Activated naive CD4-positive, alpha-beta T cell treated with anti-CD3 and anti-CD28 coated beads for 36 hours (primary cell): ENCODE results near the gene ZNF521. TPM values are rescaled to one million over a fixed set of nuclear protein-coding genes. Genes with fewer than 3 reads are reported as not detected.

Source experiments
- CTCF ChIA-PET: fragments of 350-600 bp; sonication (Branson Sonifier 250); formaldehyde crosslinking; loops from one replicate; lab custom pipeline; 2021; ENCODE audit warnings: antibody characterized with exemption; lab: Charles Lee
- DNase-seq: peaks from one replicate; pipeline ENCODE4 v3.0.0-alpha.2; 2020
- H3K27ac Mint-ChIP-seq: one replicate; pipeline ENCODE4 v1.8.0; 2021; ENCODE audit warnings: mild to moderate bottlenecking, mixed read lengths
- H3K27me3 Mint-ChIP-seq: one replicate; pipeline ENCODE4 v1.8.0; 2021; ENCODE audit warnings: low read depth, mixed read lengths
- H3K36me3 Mint-ChIP-seq: one replicate; pipeline ENCODE4 v1.8.0; 2021; ENCODE audit warnings: low read depth, mixed read lengths
- H3K4me1 Mint-ChIP-seq: one replicate; pipeline ENCODE4 v1.8.0; 2021; ENCODE audit warnings: low read depth, mixed read lengths
- H3K4me3 Mint-ChIP-seq: one replicate; pipeline ENCODE4 v1.8.0; 2021; ENCODE audit warnings: mild to moderate bottlenecking, moderate library complexity, mixed read lengths
- H3K9me3 Mint-ChIP-seq: one replicate; pipeline ENCODE4 v1.8.0; 2021; ENCODE audit warnings: mixed read lengths
- intact Hi-C: fragments of 100-400 bp; cut with micrococcal nuclease; formaldehyde crosslinking; loops from one replicate; pipeline ENCODE4 v1.15.1; 2023
- total RNA-seq, 2 experiments: library from RNA; stranded (reverse); gene quantifications; one replicate each; pipeline ENCODE4 v1.2.3, GENCODE V29; 2021

Gene ZNF521
- total RNA-seq, 2 experiments from 2014 or later: not detected

DNA sequence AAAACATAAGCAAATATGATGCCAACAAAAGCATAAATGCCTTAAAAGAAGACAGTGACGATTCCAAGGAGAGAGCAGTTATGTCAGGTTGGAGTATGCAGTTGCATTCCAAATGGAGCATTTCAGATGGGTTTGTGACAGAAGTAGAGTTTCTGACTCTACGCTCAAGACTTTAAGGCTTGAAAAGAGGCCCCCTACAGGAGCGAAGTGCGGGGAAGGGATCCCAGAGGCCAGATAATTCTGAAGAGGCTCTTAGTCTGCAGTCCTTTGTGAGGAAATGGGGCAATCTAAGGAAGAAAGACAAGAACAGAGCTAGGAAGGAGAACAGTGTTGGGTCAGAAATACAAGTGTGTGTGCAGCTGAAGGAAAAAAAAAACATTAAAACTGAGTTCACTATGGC lies 95.5 kb downstream of the ZNF521 start:
- CTCF ChIA-PET: no interaction called here
- Mint-ChIP-seq H3K27me3 (peaks cover 5% of the 10 kb centered on the region), H3K36me3 (no peaks in the 10 kb centered on the region), H3K27ac (no peak overlapping the region), H3K4me1 (no peaks in the 10 kb centered on the region), H3K4me3 (no peak overlapping the region), H3K9me3 (no peaks in the 10 kb centered on the region)
- DNase-seq: no peak
- intact Hi-C loops: loop anchor here (2.0 kb wide), 1 partner anchor 64 kb away; no protein-coding TSS in a partner anchor

DNA sequence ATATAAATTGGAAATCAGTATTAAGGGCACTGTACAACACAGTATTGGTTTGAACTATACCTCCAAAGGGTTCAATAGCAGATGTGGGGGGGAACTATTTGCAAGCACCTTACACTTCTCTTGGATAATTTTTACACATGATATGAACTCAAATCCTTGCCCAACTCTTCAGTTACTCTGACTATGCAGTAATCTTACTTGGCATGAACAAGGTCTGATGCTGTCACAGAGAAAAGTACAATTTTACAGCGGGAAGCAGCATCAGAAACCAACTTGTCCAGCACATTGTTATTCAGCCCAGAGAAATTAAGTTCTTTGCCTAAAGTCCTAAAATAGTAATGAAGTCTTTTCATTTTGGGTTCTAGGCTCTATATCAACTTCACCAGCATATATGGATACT lies 98.2 kb downstream of the ZNF521 start:
- intact Hi-C loops: no loop called here
- no peaks in the 10 kb centered on the region for H3K36me3 Mint-ChIP-seq
- DNase-seq: no peak
- no peak overlapping the region for H3K27ac Mint-ChIP-seq
- H3K27me3 Mint-ChIP-seq: peaks cover 5% of the 10 kb centered on the region
- CTCF ChIA-PET: no interaction called here
- no peaks in the 10 kb centered on the region for H3K9me3 Mint-ChIP-seq
- H3K4me1 Mint-ChIP-seq: no peaks in the 10 kb centered on the region
- H3K4me3 Mint-ChIP-seq: no peak overlapping the region

DNA sequence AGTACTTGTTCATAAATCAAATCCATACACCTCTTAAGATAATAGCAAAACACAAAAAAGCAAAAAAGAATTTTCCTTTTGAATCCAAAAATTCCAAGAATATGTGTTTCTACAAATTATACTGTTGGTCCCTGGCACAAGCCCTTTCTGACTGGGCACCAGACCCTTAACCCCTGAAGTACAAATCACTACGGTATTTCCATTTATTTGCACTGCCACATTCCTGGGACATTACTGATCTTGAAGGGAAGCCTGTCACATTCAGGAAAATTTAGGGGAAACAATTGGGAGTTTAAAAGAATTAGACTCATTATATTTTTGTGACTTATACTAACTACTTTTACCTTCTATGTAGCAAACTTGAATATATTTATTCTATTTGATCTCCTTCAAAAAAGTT lies 98.8 kb downstream of the ZNF521 start:
- no peak for DNase-seq
- no peak overlapping the region for H3K4me3 Mint-ChIP-seq
- intact Hi-C loops: no loop called here
- H3K27ac Mint-ChIP-seq: no peak overlapping the region
- H3K27me3 Mint-ChIP-seq: peaks cover 5% of the 10 kb centered on the region
- no peaks in the 10 kb centered on the region for H3K4me1 Mint-ChIP-seq
- no peaks in the 10 kb centered on the region for H3K9me3 Mint-ChIP-seq
- CTCF ChIA-PET: no interaction called here
- no peaks in the 10 kb centered on the region for H3K36me3 Mint-ChIP-seq

DNA sequence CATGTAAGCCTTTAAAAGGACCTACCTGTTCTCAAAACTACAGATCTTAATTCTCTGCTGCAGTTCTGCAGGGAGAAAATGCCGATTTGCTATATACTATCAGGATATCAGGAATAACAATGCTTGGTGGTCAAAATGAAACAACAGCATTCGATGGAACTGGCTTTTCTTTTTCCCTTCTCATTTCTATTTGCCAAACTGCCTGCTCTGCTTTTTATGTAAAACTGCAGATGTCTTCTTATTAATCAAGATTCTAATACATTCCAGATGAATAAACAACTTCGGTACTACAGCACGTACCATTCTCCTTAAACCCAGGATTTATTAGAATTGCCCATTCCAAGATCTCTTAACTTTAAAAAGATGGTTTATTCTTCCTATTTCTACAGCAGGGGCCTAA lies 100.9 kb downstream of the ZNF521 start:
- Mint-ChIP-seq H3K4me3 (no peak overlapping the region), H3K9me3 (no peaks in the 10 kb centered on the region), H3K36me3 (no peaks in the 10 kb centered on the region), H3K4me1 (no peaks in the 10 kb centered on the region), H3K27me3 (peaks cover 5% of the 10 kb centered on the region), H3K27ac (no peak overlapping the region)
- DNase-seq: no peak
- intact Hi-C loops: no loop called here
- CTCF ChIA-PET: no interaction called here

DNA sequence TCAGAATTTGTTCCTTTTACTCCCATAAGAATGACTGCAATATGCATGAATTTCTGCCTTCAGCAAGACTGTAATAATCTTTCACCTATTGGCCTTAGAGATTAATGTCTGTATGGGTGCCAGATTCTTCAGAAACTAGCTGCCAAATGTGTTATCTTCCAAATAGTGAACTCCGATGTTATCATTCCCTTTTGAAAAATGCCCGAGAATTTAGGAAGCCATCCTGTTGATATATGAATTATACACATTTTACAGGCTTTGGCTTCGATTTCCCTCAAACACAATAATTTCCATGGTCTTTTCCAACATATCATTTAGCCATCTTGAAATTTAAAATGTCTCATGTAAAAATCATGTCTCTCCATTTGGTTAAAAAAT lies 101.5 kb downstream of the ZNF521 start:
- H3K27me3 Mint-ChIP-seq: peaks cover 4% of the 10 kb centered on the region
- H3K9me3 Mint-ChIP-seq: no peaks in the 10 kb centered on the region

DNA sequence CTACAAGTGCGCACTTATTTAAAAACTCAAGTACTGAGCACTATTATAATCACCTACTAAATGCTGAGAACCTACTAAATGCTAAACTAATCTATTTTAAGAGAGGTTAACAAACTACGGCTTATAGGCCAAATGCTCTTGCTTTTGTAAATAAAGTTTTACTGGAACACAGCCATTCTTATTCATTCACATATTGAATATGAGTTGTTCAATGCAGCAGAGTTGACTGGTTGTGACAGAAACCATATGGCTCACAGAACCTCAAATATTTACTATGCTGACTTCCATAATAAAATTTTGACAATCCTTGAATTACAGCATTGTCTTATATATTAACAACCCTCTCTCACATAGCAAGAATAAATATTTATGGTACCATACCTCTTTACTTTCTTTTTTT lies 103.2 kb downstream of the ZNF521 start:
- Mint-ChIP-seq H3K4me3 (no peak overlapping the region), H3K27me3 (peaks cover 3% of the 10 kb centered on the region), H3K27ac (no peak overlapping the region), H3K9me3 (no peaks in the 10 kb centered on the region), H3K36me3 (no peaks in the 10 kb centered on the region), H3K4me1 (no peaks in the 10 kb centered on the region)
- intact Hi-C loops: no loop called here
- CTCF ChIA-PET: no interaction called here
- no peak for DNase-seq

More for the DNA sequence above, 101.5 kb downstream of the ZNF521 start:
- no peaks in the 10 kb centered on the region for H3K36me3 Mint-ChIP-seq
- H3K4me3 Mint-ChIP-seq: no peak overlapping the region
- intact Hi-C loops: no loop called here
- H3K4me1 Mint-ChIP-seq: no peaks in the 10 kb centered on the region
- no peak for DNase-seq
- CTCF ChIA-PET: interaction anchor here (0.8 kb wide), 1 partner anchor 8 kb away, joined by 3 read pairs; no protein-coding TSS in a partner anchor
- H3K27ac Mint-ChIP-seq: no peak overlapping the region

DNA sequence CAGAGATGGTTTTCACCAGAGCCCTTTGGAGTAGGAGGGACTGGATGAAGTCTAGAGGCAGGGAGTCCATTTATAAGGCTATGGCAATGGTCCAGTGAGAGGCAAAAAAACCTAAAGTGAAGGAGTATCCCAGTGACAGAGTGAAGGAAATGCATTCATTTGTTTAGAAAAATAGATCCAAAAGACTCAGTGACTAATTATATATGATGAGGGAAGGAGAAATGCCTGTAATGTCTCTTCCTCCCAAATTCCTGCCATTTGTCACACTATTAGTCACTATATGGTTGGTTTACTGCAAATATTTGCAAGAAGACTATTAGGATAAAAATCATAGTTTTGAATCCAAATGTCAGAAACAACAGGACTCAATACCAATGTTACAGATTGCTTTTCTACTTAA lies 104.2 kb downstream of the ZNF521 start:
- peaks cover 3% of the 10 kb centered on the region for H3K27me3 Mint-ChIP-seq
- DNase-seq: no peak
- intact Hi-C loops: no loop called here
- CTCF ChIA-PET: no interaction called here
- H3K27ac Mint-ChIP-seq: no peak overlapping the region
- H3K36me3 Mint-ChIP-seq: no peaks in the 10 kb centered on the region
- H3K4me3 Mint-ChIP-seq: no peak overlapping the region
- no peaks in the 10 kb centered on the region for H3K4me1 Mint-ChIP-seq
- H3K9me3 Mint-ChIP-seq: no peaks in the 10 kb centered on the region

DNA sequence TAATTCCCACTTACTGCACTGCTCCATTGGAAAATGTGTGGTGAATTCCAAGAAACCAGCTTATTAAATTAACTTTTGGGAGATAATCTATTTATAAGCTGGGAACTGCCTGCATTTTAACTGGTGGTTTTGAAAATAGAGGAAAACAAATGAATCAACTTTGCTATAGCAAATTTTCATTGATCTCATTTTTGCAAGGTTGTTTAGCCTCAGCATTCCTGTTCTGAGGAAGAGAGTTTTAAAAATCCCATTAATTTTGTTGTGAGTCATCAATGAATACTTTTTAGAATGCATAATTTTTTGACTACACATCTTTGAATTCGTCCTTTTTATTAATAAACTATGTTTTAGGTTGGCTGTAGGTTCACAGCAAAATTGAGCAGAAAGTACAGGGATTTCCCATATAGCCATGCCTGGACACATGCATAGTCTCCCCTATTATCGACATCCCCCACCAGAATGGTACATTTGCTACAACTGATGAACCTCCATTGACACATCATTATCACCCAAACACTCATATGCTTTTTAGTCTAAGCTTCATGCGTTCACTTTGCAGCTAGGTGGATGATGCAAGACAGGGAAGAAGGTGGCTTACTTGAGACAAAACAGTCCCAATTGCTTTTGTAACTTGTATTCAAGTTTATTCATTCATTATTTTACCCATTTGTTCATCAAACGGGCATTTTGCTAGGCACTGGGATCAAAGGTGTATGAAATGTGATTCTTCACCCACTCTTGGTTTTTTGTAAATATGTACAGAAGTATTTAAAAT lies 106.9 kb downstream of the ZNF521 start:
- CTCF ChIA-PET: no interaction called here
- no peaks in the 10 kb centered on the region for H3K36me3 Mint-ChIP-seq
- intact Hi-C loops: no loop called here
- H3K27ac Mint-ChIP-seq: no peak overlapping the region
- DNase-seq: no peak
- no peaks in the 10 kb centered on the region for H3K9me3 Mint-ChIP-seq
- peaks cover 3% of the 10 kb centered on the region for H3K27me3 Mint-ChIP-seq
- H3K4me3 Mint-ChIP-seq: no peak overlapping the region
- no peaks in the 10 kb centered on the region for H3K4me1 Mint-ChIP-seq

DNA sequence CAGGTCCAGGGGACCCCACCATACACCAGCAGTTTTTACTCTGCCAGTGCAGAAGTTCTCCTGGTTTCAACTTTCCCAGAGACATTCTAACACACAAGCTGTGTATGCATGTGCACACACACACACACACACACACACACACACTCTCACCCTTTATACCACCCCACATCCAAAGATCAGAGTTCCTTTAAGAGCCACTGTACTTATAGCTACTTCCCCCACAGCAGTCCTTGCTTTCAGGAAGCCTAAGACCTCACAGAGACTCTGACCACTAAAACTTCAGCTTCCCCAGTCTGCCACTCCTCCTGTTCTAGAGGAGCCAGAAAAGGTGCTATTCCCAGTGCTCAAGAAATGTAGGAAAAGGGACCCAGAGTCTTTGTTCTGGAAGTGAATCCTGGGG lies 107.8 kb downstream of the ZNF521 start:
- DNase-seq: no peak
- no peak overlapping the region for H3K27ac Mint-ChIP-seq
- no peaks in the 10 kb centered on the region for H3K9me3 Mint-ChIP-seq
- no peaks in the 10 kb centered on the region for H3K4me1 Mint-ChIP-seq
- H3K27me3 Mint-ChIP-seq: peaks cover 3% of the 10 kb centered on the region
- no peak overlapping the region for H3K4me3 Mint-ChIP-seq
- intact Hi-C loops: no loop called here
- CTCF ChIA-PET: no interaction called here
- no peaks in the 10 kb centered on the region for H3K36me3 Mint-ChIP-seq

DNA sequence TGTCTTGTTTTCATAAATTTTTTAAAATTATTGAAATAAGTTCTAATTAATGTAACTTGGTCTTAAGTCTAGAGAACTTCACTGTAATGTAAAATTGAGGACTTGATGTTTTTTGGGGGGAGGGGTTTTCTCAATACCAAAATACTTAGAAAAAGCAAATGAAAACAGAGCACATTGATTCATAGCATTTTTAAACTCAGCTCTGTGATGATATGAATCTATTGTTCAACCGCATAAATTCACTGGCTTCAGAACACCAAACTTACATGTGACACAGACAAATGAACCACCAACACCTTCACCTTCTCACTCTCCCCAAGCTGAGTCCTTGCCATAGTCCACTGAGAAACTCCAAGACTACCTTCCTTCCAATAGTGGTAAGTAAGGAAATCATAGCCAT lies 108.2 kb downstream of the ZNF521 start:
- intact Hi-C loops: no loop called here
- Mint-ChIP-seq H3K36me3 (no peaks in the 10 kb centered on the region), H3K4me3 (no peak overlapping the region), H3K27me3 (peaks cover 3% of the 10 kb centered on the region), H3K27ac (no peak overlapping the region), H3K4me1 (no peaks in the 10 kb centered on the region), H3K9me3 (no peaks in the 10 kb centered on the region)
- DNase-seq: no peak
- CTCF ChIA-PET: no interaction called here

DNA sequence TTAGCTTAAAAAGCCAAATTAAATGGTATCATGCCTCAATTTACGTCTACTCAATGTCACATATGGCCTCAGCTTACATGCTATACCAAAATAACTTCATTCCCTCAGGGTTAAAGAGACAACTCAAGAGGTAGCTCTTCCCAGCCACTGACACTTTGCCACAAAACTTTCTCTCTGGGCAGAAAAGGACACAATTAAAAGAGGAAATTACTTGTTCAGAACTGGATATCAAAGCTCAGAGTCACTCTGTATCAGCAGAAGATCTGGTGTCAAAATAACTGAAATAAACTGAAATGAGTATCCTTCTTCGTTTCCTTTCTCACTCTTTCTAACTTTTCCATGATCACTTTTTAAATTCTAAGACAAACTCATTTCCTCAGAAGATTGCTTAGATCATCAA lies 108.7 kb downstream of the ZNF521 start:
- intact Hi-C loops: no loop called here
- CTCF ChIA-PET: no interaction called here
- H3K9me3 Mint-ChIP-seq: no peaks in the 10 kb centered on the region
- H3K4me3 Mint-ChIP-seq: no peak overlapping the region
- H3K4me1 Mint-ChIP-seq: no peaks in the 10 kb centered on the region
- no peak overlapping the region for H3K27ac Mint-ChIP-seq
- H3K27me3 Mint-ChIP-seq: peaks cover 3% of the 10 kb centered on the region
- H3K36me3 Mint-ChIP-seq: no peaks in the 10 kb centered on the region
- DNase-seq: no peak

DNA sequence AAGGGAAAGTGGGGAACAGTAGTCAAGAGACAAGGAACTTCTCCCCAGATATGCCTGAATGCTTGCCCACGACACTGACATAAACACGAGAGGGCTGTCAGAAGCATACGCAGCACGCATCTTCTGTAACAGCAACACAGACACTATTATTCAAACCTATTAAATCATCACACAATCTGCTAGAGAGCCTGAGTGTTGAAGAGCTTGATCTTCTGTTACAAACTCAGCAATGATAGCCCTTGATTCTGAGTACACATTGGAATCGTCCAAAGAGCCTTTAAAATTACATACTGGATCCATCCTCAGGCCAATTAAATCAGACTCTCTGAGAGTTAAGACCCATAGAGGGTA lies 111.6 kb downstream of the ZNF521 start:
- intact Hi-C loops: no loop called here
- CTCF ChIA-PET: no interaction called here
- Mint-ChIP-seq H3K4me3 (no peak overlapping the region), H3K27me3 (peaks cover 3% of the 10 kb centered on the region), H3K9me3 (no peaks in the 10 kb centered on the region), H3K27ac (no peak overlapping the region), H3K36me3 (no peaks in the 10 kb centered on the region), H3K4me1 (no peaks in the 10 kb centered on the region)
- no peak for DNase-seq

DNA sequence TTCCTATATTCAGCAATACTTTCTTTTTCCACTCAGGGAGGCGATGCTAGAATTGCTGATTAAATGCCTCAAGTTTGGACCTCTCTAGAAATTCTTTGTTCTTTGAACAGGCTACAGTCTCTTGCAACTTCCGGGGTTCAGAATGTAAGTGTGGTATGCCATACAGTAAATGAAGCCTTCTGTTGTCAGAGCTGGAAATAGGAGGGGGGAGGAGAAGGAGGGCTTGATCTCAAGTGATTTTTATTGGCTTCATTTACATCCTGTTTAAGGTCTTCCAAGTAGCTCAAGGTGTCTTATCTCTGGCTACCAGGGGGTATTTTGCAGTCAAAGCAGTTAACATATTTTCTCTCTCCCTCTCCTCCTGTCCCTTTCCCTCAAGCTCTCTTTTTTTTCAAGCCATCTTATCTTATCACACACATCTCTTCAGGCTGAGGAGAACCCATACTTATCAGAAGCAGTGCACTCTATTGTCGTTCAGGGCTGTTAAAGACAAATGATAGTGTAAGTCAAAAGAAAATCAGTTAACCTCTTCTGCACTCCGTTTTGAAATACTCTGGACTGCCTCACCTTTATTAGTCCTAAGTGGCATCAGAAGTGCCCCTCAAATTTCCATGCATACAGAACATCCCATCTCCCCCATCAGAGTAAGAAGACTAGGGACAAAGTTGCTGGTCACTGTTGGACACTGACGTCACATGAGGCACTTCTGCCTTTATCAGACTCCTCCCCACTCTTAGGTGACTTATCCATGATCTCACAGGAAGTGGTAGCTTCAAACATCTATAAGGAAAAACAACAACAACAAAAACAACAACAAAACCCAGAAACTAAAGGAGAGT lies 112.2 kb downstream of the ZNF521 start:
- Mint-ChIP-seq H3K9me3 (no peaks in the 10 kb centered on the region), H3K27me3 (no peaks in the 10 kb centered on the region), H3K4me1 (no peaks in the 10 kb centered on the region), H3K27ac (no peak overlapping the region), H3K4me3 (no peak overlapping the region), H3K36me3 (no peaks in the 10 kb centered on the region)
- DNase-seq: no peak
- CTCF ChIA-PET: no interaction called here
- intact Hi-C loops: no loop called here
